Stimulated activated CD8-positive, alpha-beta memory T cell treated with anti-CD3 and anti-CD28 coated beads, Interleukin-12 subunit alpha, Interleukin-12 subunit beta, amount 100 ng/mL, for 4 hours (primary cell): Measurements from ENCODE around the gene NCOA7.

Experiments used
- DNase-seq: peaks from one replicate; pipeline ENCODE4 v3.0.0-alpha.2; 2020; ENCODE audit warnings: low read depth

The NCOA7 gene

DNA sequence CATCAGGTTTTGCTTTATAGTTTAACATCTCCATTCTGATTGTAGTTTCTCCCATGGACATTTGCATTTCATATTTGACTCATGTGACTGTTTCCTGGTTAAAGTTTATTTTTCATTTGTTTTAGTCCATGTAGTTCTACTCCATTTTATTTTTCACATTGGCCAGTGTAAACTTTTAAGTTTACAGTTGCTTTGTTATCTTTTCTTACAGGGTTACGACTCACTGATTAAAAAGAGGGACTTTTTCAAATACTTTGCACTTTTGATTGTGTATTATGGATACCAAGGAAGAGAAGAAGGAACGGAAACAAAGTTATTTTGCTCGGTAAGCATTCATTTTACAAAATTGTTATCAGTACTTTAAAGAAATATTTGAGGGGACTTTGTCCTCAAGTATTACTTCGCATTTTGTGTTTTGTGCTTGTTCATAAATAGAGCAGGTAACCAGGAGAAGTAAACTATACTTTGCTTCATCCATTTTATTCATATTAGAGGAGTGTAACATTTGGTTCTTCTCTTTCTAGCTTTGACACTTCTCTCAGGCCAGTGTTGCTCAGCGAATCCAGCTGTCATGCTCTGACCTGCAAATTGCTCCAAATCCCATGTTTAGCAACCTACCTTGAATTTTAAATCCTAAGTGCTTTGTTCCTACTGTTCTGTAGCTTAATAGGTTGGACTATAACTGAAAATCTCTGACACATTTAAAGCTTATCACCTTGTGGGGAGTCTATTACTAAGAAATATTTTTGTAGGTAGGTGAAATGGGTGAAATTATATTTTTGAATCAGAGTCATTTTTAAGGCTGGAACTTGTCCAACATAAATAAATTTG, 24.5 kb downstream of the NCOA7 start:
- no peak for DNase-seq

DNA sequence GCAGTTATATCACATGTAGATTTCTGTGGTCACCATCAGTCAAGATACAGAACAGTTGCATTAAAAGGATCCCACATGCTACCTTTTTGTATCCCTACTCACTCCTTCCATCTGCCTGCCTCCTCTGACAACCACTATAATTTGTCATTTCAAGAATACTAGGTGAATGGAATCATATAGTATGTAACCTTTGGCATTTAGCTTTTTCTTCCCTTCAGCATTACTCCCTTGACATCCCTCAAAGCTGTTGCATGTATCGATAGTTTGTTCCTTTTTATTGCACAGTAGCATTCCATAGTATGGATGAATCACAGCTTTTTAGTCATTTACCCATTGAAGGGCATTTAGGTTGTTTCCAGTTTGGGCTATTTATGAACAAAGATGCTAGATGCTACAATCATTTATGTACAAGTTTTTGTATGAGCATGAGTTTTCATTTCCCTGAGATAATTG, 26.1 kb downstream of the NCOA7 start:
- DNase-seq = no peak

DNA sequence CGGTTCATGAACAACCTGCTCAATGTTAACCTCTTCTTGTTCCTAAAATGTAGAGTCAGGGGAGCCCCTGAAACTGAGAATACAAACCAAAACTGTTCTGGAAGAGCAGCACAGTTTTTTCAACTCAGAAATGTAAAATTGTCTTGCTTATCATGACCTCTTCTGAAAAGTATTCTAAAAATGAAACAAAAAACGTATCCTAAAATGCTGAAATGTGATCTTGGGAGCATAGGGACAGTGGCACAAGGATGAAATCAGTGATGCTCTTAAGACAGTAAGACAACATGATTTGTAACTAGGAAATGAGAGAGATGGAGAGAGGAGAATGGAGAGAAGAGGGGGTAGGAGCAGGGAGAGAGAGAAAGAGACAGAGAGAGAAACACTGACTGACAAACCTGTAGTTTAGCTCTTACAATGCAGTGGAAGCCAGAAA, 27.5 kb downstream of the NCOA7 start:
- DNase-seq = no peak

DNA sequence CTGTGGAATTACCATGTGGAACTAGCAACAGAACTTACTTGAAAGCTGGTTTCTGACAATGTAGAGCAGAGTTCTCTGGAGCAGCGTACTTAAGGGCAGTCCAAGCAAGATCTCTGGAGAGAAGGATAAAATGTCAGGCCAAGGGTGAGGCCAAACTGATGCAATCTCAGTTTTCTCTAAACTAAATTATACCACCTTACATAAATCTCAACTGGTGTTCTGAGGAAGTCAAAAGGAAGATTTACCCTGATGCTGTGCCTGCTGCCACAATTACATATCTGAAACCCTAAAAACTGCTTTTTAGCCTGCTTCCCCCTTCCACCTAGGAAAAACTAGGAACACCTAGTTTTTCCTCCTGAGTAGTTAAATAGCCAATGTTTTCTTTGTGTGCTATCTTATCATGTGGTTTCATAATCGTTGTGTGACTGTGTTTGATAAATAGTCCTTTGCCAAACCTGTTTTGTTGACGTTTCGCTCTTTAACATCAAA, 28.1 kb downstream of the NCOA7 start:
- no peak for DNase-seq

DNA sequence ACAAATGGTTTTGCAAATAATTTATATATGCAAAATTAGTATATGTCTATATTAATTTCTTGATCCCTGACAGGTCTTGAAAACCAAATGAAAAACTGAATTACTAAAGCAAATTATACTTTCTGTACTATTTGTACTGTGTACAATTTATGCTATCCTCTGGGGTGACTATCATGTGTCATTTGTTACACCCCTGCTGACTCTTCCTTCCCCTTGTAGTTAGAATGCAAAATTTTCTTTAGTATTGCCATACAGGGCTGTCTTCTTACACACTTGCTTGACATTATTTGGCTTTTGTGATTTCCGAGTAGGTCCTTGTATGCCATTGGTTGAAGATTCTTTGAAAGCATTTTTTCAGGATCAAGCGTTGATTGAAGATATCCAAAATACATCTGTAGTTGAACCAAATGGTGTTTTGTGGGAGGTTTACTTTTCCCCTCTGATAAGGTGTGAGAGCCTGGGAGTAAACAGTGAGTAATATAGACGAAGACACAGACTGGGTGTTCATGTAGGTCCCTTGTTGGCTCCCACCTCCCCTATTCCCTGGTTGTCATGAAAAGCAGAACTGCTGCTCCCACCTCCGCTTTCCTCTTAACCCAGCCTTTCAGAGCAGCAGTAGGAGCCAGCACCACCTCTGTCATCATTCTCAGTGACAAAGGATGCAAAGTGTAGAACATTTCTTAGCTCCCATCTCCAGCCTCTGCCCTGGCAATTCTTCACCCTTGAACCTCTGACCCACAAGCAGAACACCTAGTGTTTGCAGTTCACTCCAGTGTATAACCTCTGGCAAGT, 29.0 kb downstream of the NCOA7 start:
- DNase-seq = no peak

DNA sequence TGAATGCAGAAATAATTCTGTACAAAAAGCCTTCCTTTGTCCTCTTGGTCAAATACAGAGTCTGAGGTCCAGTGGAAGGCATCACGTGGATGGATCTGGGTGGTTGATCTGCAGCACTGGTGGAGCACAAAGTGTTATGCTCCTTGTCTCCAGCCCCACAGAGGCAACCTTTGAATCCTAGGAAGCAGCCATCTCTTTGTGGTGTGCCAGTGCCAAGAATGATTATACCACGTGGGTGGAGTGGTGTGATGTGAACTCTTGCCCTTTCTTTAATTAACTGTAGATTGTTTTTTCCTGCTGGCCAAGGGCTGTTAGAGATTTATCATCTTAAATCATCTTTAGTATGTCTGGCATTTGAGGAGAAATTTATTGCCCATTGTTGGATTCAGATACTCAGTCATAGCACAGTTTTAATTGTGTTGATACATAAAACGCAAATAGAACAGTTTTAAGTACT, 31.1 kb downstream of the NCOA7 start:
- no peak for DNase-seq

DNA sequence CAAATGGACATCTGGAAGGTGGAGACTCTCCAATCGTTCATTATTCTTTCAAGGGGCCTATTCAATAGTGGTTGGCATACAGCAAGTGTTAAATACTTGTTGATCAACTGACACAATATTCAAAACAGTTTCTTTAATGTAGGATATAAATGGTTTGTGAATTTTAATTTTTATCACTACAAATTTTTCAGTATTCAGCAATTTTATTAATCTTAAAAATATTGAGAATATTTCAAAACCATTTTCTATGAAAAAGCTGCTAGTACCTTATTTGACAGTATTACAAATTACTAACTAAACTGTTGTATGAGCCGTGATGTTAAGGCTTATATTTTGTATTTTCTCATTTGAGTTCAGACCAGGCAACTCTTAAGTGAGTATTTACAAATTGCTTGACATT, 32.4 kb downstream of the NCOA7 start:
- no peak for DNase-seq

DNA sequence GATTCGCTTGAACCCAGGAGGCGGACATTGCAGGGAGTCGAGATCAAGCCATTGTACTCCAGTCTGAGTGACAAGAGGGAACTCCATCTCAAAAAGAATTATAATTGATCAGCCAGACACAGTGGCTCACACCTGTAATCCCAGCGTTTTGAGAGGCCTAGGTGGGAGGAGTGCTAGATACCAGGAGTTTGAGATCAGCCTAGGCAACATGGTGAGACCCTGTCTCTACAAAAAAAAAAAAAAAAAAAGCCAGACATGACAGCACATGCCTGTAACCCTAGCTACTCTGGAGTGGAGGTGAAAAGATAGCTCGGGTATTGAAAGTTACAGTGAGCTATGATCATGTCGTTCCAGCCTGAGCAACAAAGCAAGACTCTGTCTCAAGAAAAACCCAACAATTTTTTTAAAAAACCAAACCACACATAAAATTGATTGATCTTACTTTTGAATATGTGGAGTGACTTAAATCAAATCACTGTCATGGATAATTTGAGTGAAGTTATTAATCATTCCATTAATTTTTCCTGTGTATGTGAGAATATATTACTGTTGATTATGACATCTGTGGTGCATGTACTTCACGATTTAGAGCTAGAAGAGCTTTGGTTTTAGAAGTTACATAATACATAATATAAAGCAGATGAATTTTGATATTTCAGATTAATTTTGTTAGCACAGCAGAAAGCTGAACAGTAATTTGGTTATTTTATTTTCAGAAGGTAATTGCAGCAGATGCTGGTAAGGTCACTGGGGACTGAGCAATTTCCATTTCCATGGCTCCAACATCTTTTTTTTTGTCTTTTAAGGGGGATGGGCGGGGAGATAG, 34.4 kb downstream of the NCOA7 start:
- DNase-seq = no peak

DNA sequence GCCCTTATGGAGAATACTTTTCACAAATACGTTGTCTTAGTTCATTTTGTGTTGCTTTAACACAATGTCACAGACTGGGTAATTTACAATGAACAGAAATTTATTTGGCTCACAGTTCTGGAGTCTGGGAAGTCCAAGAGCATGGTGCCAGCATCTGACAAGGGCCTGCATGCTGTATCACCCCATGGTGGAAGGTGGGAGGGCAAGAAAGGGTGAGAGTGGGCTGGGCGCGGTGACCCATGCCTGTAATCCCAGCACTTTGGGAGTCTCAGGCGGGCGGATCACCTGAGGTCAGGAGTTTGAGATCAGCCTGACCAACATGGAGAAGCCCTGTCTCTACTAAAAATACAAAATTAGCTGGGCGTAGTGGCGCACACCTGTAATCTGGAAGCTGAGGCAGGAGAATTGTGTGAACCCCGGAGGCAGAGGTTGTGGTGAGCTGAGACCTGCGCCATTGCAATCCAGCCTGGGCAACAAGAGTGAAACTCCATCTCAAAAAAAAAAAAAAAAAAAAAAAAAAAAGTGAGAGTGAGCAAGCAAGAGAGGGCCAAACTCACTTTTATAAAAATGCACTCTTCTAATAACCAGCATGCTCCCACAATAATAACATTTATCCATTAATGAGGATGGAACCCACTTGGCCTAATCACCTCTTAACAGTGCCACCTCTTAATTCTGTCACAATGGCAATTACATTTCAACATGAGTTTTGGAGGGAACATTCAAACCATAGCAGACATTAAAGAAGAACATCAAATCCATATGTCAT, 36.1 kb downstream of the NCOA7 start:
- DNase-seq = no peak

DNA sequence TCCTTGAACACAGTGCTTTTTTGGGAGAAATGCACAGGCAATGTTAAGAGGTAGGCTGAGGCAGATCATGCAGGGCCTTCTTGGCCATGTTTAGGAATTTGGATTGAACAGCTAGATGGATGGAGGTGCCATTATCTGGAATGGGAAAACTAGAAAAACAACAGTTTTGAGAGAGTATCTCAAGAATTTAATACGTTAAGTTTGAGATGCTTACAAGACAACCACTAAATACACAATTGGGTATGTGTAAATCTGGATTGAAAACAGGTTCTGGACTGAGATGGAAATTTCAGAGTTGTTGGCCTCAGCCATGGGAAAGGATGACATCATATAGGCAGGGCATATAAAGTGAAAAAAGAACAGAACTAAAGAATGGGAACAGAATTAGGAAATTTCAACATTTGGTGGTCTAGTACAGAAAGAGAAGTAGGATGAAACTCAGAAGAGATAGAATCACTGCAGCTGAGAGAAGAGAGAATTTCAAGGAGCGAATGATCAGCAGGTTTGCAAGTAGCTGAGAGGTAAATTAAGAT, 37.1 kb downstream of the NCOA7 start:
- DNase-seq = no peak

DNA sequence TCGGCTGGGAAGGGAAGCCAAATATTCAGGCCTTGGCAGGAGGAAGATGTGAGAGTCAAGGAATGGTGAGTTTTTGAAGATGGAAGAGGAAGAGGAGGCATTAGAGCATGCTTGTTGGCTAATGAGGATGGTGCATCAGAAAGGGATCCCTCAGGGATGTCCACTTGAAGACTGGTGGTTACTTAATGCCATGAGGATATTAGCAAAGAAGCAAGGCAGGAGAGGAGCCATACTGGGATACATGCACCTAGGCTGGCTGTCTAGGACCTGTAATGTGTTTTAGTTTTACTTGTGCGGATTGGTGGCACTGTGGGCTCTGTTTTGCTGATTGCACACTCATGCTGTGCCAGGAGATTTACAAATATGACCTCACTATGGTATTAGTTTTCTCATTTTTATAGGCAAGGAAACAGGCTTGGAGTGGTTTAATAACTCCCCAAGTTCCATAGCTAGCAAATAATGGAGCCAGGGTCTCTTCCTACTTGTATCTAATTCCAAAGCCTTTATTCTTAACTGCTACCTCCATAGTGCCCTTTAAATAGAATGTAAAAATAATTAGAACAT, 37.8 kb downstream of the NCOA7 start:
- no peak for DNase-seq

DNA sequence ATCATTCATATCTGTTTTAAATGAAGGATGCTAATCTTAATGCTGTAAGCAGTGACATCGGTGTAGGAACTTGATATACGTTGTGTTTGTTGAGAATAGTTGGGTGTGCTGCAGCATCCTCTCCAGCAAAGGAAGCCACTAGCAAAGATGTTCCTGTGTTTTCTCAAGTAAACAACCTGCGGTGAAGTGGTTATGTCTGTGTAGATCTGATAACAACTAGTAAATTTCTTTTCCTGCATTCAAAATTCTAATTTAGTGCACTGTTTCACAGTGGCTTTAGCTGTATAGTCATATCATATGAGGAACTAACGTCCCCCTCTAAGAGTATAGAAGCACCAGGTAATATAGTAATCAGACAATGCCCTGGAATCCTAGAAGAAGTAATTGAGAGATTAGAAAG, 38.7 kb downstream of the NCOA7 start:
- no peak for DNase-seq

DNA sequence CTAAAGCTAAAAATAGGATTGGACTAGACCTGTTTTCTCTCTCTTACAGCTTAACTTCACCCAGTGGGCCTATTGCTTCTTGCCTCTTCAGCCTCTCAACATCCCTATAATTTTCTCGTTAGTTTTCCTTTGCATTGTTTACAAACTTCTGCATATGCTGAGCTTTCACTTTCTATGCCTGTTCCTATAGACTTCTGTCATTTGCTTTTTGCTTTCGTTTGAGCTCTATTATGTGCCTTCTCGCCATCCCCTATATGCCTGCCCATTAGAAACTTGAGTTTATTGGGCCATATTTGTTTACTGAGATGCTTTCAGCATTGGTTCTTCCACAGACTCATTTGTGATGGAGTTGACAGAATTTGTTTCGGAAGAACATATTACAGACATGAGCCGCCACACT, 40.9 kb downstream of the NCOA7 start:
- DNase-seq = no peak

DNA sequence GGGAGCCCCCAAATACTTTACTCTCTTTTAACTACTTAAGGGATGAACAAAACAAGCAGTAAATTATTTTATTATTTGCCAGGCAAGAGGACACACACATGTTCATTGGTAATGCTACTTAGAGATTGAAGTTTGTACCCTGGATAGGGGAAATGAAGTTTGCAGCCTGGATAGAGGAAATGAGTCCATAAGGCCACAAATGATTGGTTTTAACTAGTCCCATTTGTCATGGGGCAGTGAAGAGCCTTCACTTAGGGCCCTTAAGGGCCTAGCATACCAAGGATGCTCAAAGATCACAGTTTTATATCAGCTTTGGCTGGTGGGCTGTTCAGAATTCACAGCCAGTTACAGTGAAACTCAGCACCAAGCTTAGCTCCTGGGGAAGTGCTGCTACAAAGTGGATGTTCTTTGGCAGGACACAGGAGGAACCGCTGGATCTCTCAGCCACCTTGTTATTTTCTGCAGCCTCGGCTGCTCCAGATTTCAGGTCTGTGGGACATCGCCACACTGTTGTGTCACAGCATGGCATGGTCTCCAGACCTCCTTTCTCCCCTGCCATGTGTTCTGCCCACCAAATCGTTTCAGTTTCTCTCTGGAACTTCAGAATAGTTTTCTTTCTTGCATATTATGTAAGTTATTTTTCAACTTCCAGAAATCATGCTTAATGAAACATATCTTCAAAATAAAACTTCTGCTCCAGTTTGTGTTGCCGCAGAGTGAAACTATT, 41.8 kb downstream of the NCOA7 start:
- DNase-seq = no peak

DNA sequence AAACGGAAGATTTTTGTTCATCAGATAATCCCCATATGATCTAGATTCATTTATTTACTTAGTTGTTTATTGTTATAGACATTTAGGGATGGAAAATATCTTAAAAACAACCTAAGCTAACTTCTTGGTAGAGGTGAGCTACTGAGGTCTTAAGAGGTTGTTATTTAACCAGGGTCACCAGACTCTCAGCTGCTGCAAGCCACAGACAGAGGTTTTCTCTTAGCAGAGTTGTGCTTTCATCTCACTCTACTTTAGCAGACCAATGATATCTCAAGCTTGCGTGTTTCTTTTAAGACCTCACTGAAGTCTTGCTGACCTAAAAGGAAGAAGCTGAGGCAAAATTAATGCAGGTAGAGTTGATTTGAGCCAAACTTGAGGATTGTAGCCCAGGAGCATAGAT, 43.6 kb downstream of the NCOA7 start:
- no peak for DNase-seq

DNA sequence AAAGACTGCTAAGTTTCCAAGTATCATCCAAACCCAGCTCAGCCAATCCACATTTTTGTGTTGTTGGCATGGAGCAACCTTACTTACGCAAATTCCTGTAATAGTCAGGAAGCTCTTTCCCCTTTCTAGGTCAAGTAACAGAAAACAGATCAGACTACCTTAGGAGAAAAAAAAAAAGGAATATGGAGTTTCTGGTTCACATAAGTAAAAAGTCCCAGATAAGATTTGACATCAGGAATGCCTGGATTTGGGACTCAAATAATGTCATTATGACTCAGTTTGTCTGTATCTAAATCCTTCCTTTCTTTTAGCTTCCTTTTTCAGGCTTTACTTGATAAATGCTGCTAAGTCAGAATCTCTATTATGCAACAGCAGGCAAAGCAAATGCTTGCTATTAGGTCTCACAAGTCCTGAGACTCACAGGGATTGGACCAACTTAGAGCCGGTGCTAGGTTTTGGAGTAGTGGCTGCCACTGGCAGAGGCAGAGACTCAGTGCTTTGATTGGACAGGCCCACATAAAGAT, 44.5 kb downstream of the NCOA7 start:
- DNase-seq = no peak

DNA sequence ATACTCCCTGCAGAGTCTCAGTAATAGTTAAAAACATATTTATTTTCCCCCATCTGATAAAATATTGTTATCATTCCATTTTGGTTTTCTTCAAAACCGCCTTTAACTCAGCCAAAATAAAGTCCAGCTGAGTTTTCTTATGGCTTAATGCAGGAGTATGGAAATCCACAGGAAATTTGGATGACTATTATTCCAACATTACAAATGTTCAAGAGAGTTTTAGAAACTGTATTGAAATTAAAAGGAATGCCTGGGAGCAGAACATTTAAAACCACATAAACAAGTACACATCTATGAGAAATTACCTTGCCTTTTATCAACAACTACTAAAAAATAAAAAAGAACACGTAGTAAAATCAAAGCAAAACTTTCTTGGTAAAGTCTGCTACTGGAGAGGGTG, 45.7 kb downstream of the NCOA7 start:
- no peak for DNase-seq

DNA sequence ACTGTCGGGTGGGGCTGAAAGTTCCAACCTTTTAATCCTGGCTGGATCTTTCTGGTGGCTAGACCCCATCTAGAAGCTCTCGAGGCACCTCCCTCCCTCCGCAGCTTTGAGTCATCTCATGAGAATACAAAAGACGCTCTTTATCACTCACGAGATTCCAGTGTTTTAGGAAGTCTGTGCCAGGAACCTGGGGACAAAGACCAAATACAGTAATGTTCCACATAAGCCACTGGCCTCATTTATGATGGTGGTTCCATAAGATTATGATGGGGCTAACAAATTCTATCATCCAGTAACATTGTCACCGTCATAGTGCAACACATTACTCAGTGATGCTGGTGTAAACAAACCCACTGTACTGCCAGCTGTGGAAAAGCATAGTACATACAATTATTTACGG, 48.7 kb downstream of the NCOA7 start:
- no peak for DNase-seq

DNA sequence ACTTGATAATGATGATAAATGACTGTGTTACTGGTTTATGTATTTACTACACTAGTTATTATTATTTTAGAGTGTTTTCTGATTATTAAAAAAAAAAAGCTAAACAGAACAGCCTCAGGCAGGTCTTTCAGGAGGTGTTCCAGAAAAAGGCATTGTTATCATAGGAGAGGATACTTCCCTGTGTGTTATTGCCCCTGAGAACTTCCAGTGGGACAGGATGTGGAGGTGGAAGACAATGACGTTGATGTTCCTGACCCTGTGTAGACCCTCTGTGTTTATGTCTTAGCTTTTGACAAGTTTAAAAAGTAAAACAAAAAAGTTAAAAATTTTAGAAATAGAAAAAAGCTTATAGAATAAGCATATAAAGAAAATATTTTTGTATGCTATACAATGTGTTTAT, 49.1 kb downstream of the NCOA7 start:
- DNase-seq = no peak
